OCI-LY3 (cell line): ENCODE data around the gene HADH.

Experiments used
- H2AFZ ChIP-seq: fragments of 200-600, 300-600 bp; shearing (Covaris generic); 2 replicates; pipeline ENCODE4 v1.6.0; 2014; ENCODE audit warnings: antibody characterized with exemption, low read depth, low read length
- H3K27ac ChIP-seq: fragments of 200-600, 300-600 bp; sonication (generic); 2 replicates; pipeline ENCODE4 v1.5.1; 2014; ENCODE audit warnings: mild to moderate bottlenecking, low read length, moderate library complexity, mixed read lengths
- H3K27me3 ChIP-seq: fragments of 200-600, 300-600 bp; sonication (generic); 2 replicates; pipeline ENCODE4 v1.6.1; 2014; ENCODE audit warnings: low read depth, low read length, mixed read lengths
- H3K36me3 ChIP-seq: fragments of 200-600, 300-600 bp; sonication (generic); replicated peaks from 2 replicates; pipeline ENCODE3; 2014; ENCODE audit warnings: low read depth, low read length, mixed read lengths
- H3K4me1 ChIP-seq: fragments of 300-600, 200-600 bp; sonication (generic); 2 replicates; pipeline ENCODE4 v1.6.1; 2014; ENCODE audit warnings: low read length, mixed read lengths
- H3K4me2 ChIP-seq: fragments of 200-600, 300-600 bp; sonication (generic); 2 replicates; pipeline ENCODE4 v1.6.1; 2014; ENCODE audit warnings: low read length, mixed read lengths
- H3K4me3 ChIP-seq: fragments of 300-600, 200-600 bp; sonication (generic); 2 replicates; pipeline ENCODE4 v1.5.1; 2014; ENCODE audit warnings: antibody characterized with exemption, mild to moderate bottlenecking, low read length, moderate library complexity
- H3K79me2 ChIP-seq: fragments of 300-600, 200-600 bp; shearing (Covaris generic); 2 replicates; pipeline ENCODE4 v1.6.1; 2014; ENCODE audit warnings: mild to moderate bottlenecking, low read length, mixed read lengths
- H3K9ac ChIP-seq: fragments of 300-600, 200-600 bp; shearing (Covaris generic); 2 replicates; pipeline ENCODE4 v1.6.0; 2014; ENCODE audit warnings: mild to moderate bottlenecking, low read length, moderate library complexity
- H3K9me3 ChIP-seq: fragments of 200-600, 300-600 bp; shearing (Covaris generic); 2 replicates; pipeline ENCODE4 v1.6.1; 2014; ENCODE audit warnings: low read length, mixed read lengths; ENCODE audit not compliant: insufficient read depth
- H4K20me1 ChIP-seq: fragments of 200-600, 300-600 bp; sonication (generic); 2 replicates; pipeline ENCODE4 v1.6.1; 2016; ENCODE audit warnings: low read length, mixed read lengths; ENCODE audit not compliant: insufficient read depth
- CTCF ChIP-seq: fragments of 200-600, 300-600 bp; sonication (generic); IDR thresholded peaks from 2 replicates; pipeline ENCODE4 v1.5.1; 2014; ENCODE audit warnings: antibody characterized with exemption, low read length, low read depth
- EZH2phosphoT487 ChIP-seq: fragments of 200-600 bp; shearing (Covaris generic); IDR thresholded peaks from 2 replicates; pipeline ENCODE4 v1.6.1; 2018; ENCODE audit warnings: antibody characterized with exemption, mixed run types, low read depth

HADH gene

GRCh38 chr4:107978716-107979451 lies 10.8 kb upstream of the HADH start:
- Histone ChIP-seq H4K20me1 (no peaks in the 10 kb centered on the region), H3K4me1 (0 out of 2 replicates have a peak, but pooled peaks cover 3% of the 10 kb centered on the region), H3K4me3 (no peak overlapping the region), H3K9me3 (no peaks in the 10 kb centered on the region), H3K27me3 (no peaks in the 10 kb centered on the region), H3K9ac (no peak overlapping the region), H2AFZ (no peak overlapping the region), H3K79me2 (no peaks in the 10 kb centered on the region), H3K4me2 (no peak overlapping the region), H3K27ac (no peak overlapping the region), H3K36me3 (no peaks in the 10 kb centered on the region)
- TF ChIP-seq EZH2phosphoT487 (no peak), CTCF (no peak)

- Histone ChIP-seq H3K4me2 (no peak overlapping the region), H3K9me3 (no peaks in the 10 kb centered on the region), H3K27me3 (no peaks in the 10 kb centered on the region), H4K20me1 (peaks cover 23% of the 10 kb centered on the region), H3K4me3 (no peak overlapping the region), H3K36me3 (no peaks in the 10 kb centered on the region), H2AFZ (no peak overlapping the region), H3K4me1 (peaks cover 26% of the 10 kb centered on the region), H3K9ac (no peak overlapping the region), H3K27ac (no peak overlapping the region), H3K79me2 (peaks cover 34% of the 10 kb centered on the region)
- TF ChIP-seq CTCF (no peak), EZH2phosphoT487 (no peak)
These were observed 1.6 kb upstream of the HADH start for GRCh38 chr4:107987916-107988762.

- H3K79me2 ChIP-seq = peaks cover 40% of the 10 kb centered on the region
- H4K20me1 ChIP-seq = peaks cover 28% of the 10 kb centered on the region
- H3K9ac ChIP-seq = peak overlapping the region; percentile 67; the same call in 1 of the 2 replicates
- TF ChIP-seq CTCF (no peak), EZH2phosphoT487 (no peak)
- no peak overlapping the region for H3K27ac ChIP-seq
- H3K9me3 ChIP-seq = no peaks in the 10 kb centered on the region
- H3K4me3 ChIP-seq = no peak overlapping the region
- peak overlapping the region; percentile 92; the same call in 1 of the 2 replicates for H2AFZ ChIP-seq
- no peaks in the 10 kb centered on the region for H3K36me3 ChIP-seq
- H3K27me3 ChIP-seq = no peaks in the 10 kb centered on the region
- peak overlapping the region; percentile 91 for H3K4me2 ChIP-seq
- peaks cover 32% of the 10 kb centered on the region for H3K4me1 ChIP-seq
These were observed 990 bp upstream of the HADH start for GRCh38 chr4:107988763-107989035.

- peaks cover 45% of the 10 kb centered on the region for H3K79me2 ChIP-seq
- peak overlapping the region; percentile 91 for H3K4me2 ChIP-seq
- H3K27me3 ChIP-seq = no peaks in the 10 kb centered on the region
- no peaks in the 10 kb centered on the region for H3K36me3 ChIP-seq
- peak overlapping the region; percentile 86 for H3K4me3 ChIP-seq
- H2AFZ ChIP-seq = peak overlapping the region; percentile 92
- TF ChIP-seq CTCF (no peak), EZH2phosphoT487 (no peak)
- peak overlapping the region; percentile 67 for H3K9ac ChIP-seq
- no peak overlapping the region for H3K27ac ChIP-seq
- peaks cover 36% of the 10 kb centered on the region for H3K4me1 ChIP-seq
- H3K9me3 ChIP-seq = no peaks in the 10 kb centered on the region
- H4K20me1 ChIP-seq = peaks cover 32% of the 10 kb centered on the region
These were observed 540 bp upstream of the HADH start for GRCh38 chr4:107989162-107989536.
